AG04449 (cell line): Measurements from ENCODE around the gene CYFIP1.

Source experiments
- CTCF ChIA-PET: fragments of 350-600 bp; formaldehyde crosslinking; extraction: SDS; loops from one replicate; lab custom pipeline; 2021; ENCODE audit warnings: antibody characterized with exemption; lab: Yijun Ruan, JAX
- POLR2A ChIA-PET: fragments of 400-600, 350-600 bp; formaldehyde crosslinking; extraction: SDS; loops from one replicate; lab custom pipeline; 2020; ENCODE audit warnings: antibody characterized with exemption, inconsistent platforms; lab: Yijun Ruan, JAX
- DNase-seq: peaks from one replicate; pipeline ENCODE4 v3.0.0-alpha.2; 2010; ENCODE audit warnings: low read depth, low spot score
- H3K4me3 ChIP-seq: 2 replicates; pipeline ENCODE4 v1.5.1; 2011; ENCODE audit warnings: low read depth, mild to moderate bottlenecking, control low read depth, low read length
- TF ChIP-seq, protein P1 (sequence below): IDR thresholded peaks from one replicate; pipeline ENCODE4 v1.5.1; 2011; ENCODE audit warnings: mild to moderate bottlenecking, moderate library complexity, low read length, control low read depth, inconsistent platforms; ENCODE audit not compliant: insufficient read depth; ENCODE audit errors: missing control alignments

The CYFIP1 gene

DNA sequence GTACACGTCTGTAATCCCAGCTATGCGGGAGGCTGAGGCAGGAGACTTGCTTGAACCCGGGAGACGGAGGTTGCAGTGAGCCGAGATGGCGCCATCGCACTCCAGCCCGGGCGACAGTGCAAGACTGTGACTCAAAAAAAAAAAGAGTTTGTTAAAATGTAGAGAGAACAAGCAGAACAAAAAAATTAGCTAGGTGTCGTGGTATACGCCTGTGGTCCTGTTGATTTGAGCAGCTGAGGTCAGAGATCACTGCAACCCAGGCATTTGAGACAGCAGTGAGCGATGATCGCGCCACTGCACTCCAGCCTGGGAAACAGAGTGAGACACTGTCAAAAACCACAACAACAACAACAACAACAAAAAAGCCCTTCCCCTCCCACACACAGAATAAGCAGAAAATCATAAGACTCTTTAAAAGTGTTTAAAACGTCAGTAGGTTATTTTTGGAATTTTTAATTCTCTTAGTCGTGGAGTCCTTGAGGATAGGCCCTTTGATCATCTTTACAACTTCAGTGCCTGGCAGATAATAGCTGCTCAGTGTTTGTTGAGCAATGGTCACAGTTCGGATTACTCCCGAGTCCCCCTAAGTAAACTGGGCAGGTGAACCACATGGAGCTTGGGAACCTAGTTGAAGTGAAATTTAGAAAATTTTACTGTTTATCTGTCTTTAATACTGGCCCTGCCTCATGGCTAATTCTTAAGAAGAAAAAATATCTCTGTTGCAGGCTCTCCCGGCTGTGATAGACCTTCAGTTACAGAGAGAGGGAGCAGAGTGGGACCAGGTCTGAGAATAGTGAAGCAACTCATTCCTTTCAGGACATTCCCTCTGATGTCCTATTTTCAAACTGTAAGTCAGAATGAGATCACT, 135.5 kb downstream of the CYFIP1 start:
- no peak overlapping the region for H3K4me3 ChIP-seq
- POLR2A ChIA-PET = no interaction called here
- CTCF ChIA-PET = no interaction called here
- no peak for DNase-seq
- TF ChIP-seq, protein P1, sequence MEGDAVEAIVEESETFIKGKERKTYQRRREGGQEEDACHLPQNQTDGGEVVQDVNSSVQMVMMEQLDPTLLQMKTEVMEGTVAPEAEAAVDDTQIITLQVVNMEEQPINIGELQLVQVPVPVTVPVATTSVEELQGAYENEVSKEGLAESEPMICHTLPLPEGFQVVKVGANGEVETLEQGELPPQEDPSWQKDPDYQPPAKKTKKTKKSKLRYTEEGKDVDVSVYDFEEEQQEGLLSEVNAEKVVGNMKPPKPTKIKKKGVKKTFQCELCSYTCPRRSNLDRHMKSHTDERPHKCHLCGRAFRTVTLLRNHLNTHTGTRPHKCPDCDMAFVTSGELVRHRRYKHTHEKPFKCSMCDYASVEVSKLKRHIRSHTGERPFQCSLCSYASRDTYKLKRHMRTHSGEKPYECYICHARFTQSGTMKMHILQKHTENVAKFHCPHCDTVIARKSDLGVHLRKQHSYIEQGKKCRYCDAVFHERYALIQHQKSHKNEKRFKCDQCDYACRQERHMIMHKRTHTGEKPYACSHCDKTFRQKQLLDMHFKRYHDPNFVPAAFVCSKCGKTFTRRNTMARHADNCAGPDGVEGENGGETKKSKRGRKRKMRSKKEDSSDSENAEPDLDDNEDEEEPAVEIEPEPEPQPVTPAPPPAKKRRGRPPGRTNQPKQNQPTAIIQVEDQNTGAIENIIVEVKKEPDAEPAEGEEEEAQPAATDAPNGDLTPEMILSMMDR = no peak

DNA sequence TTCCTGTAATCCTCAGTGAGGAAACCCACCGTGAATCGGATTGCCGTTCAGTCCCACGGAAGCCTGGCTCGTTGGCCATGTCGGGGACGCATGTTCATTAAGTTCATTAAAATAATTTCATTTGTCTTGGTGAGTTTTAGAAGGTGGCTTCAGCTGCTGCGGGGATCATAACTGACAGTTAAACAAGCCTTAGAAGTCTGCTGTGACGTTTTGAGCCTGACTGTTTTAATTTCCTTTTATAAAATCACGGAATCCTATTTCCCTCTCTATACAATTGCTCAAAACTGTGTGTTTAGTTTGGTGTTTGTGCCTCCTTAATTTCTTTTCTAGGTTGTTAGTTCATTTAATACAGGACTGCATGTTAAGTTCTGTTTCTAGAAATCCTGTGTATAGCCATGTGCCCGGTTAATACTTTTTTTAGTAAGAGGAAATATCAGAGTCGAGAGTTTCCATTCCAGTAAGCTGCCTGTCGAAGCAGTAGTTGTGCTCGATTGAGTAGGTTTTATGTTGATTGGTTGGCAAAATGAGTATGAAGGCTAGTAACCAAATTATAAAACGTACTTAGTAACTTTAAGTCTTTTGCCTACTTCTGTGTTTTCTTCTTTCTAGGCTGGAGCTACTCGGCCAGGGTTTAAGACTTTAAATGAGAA, 141.0 kb downstream of the CYFIP1 start:
- TF ChIP-seq, protein P1 = no peak
- DNase-seq = no peak
- peak overlapping the region; percentile 93 for H3K4me3 ChIP-seq
- ChIA-PET POLR2A (interaction anchor here (0.6 to 1.2 kb wide), 3 partner anchors 38 to 200 kb away, joined by 3 to 7 read pairs (median 3); partner anchors contain the start of gene TUBGCP5), CTCF (no interaction called here)

DNA sequence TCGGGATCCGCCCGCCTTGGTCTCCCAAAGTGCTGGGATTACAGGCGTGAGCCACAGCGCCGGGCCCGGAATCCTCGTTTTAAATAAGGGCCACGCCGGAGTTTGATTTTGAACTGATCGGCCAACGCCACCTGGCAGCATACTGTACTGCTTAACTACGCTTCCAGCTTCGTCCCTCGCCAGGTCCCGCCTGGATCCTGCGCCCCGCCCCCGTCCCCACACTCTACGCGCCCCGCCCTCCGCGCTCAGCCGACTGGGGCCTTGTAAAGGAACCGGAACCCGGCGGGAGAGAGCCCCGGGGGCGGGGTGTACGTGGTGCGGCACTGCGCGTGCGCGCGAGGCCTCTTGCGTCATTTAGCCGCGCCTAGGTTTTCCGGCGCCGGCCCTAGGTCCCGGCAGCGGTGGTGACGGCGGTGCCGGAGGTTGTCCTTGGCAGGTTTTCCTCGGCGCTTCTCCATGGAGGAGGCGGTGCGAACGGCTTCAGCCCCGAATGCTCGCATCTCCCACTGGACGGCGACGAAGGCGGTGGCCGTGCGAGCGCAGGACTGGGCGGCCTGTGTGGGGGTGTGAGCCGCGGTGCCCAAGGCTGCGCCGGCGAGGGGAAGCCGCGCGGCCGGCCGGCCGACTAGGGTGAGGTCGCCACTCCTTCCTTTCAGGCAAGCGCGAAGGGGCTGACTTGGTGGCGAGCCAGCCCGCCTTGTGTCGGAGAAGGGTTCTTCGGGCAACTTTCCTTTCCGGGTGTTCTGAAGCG, 141.7 kb downstream of the CYFIP1 start, which contains the start of gene NIPA2:
TSS of gene NIPA2 (plus strand) at position 375 of the 751 bp plus-strand sequence. CDS start 13,066 bp downstream, outside the sequence.
- DNase-seq = peak; percentile 78
- ChIA-PET POLR2A (interaction anchor here (0.5 kb wide), 1 partner anchor 57 kb away, joined by 3 read pairs; no protein-coding TSS in a partner anchor), CTCF (interaction anchor here (1.3 kb wide), 1 partner anchor 27 kb away, joined by 3 read pairs; no protein-coding TSS in a partner anchor)
- TF ChIP-seq, protein P1 = no peak
- H3K4me3 ChIP-seq = peak within 1 kb of the TSS; percentile 93

DNA sequence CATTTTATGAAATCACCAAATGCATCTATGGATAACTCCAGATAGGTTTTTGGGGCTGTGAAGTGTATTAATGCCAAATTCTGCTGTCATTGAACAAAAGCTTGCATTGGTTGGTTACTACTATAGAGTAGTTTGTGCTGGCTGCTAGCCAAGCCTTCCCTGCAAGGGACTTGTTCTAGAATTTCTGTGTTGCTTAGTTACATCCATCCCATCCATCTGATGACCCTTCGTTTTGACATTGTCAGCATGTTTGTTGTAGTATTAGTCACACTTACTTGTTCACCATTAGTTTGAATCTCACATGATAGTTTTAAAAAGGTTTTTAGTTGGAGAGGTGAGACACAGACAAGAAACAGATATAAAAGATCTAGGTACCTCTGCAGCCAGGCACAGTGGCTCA, 148.7 kb downstream of the CYFIP1 start:
- no peak overlapping the region for H3K4me3 ChIP-seq
- ChIA-PET POLR2A (no interaction called here), CTCF (no interaction called here)
- DNase-seq = no peak
- TF ChIP-seq, protein P1 = no peak

DNA sequence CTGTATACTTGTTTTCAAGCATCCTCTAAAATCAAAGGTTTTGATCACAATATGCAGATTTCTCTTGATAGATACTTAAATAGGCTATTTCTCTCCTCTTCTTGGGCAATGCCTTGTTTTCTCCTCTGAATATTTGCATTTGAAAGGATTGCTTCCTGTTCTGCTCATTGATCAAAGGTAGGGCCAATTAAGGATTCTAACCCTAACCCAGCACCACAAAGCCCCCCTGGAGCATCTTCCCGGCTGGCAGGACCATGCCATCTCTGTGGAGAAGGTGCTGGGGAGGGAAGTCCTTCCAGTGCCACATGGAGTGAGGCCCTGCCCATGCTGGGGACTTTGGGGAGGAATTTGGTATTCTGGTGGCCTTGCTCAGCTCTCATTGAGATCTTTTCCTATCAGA, 153.0 kb downstream of the CYFIP1 start:
- no peak overlapping the region for H3K4me3 ChIP-seq
- DNase-seq = no peak
- ChIA-PET CTCF (no interaction called here), POLR2A (no interaction called here)
- TF ChIP-seq, protein P1 = no peak
